Muscle of back (tissue), 11 donors: ENCODE results near the gene CTBP1. TPM values are rescaled to one million over a fixed set of nuclear protein-coding genes. Genes with fewer than 3 reads are reported as not detected.

Source experiments
- DNase-seq, 3 donors: peaks; one replicate each; pipeline versions ENCODE4 v3.0.0 to v3.0.0-alpha.2; 2013
- polyA plus RNA-seq, 10 donors: library from polyadenylated mRNA; unstranded; fragments of 120-200 nt; gene quantifications; one replicate each; pipeline ENCODE4 v1.2.1, GENCODE V29; 2013; ENCODE audit not compliant: insufficient read length in 10 of 10

The CTBP1 gene
- polyA plus RNA-seq, 10 donors: 80.7 to 142 (median 95.1) TPM

- no peak for DNase-seq
Observed at GRCh38 chr4:1225272-1226143, 23.4 kb downstream of the CTBP1 start.

DNA sequence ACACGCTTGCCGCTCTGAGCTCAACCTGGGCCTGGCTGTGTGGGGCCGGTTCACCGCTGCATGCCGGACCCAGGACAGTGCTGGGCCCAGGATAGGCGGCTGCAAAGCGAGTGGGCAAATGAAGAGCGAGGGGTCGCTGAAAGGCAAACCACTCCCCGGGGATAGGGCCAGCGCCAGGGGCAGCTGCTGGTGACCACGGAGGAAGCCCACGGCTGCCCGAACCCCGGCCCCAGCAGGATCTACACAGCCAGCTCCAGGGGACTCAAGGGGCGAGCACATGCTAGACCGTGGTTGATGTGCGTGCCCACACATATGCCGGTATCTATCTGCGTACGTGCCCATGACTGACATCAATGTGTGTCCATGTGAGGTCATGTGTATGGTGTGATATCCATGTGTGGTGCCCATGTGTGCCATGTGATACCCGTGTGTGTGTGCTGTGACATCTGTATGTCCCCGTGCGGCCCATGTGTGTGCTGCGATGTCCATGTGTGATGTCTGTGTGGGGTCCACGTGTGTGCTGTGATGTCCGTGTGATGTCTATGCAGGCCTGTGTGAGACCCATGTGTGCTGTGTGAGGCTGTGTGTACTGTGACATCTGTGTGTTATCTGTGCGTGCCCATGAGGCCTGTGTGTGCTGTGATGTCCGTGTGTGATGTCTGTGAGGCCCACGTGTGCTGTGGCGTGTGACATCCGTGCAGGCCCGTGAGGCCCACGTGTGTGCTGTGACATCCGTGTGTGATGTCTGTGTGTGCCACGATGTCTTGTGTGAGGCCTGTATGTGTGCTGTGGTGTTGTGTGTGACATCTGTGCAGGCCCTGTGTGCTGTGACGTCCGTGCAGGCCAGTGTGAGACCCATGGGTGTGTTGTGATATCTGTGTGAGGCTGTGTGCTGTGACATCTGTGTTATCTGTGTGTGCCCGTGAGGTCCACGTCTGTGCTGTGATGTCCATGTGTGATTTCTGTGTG is 24.8 kb downstream of the CTBP1 start:
- DNase-seq: no peak

DNA sequence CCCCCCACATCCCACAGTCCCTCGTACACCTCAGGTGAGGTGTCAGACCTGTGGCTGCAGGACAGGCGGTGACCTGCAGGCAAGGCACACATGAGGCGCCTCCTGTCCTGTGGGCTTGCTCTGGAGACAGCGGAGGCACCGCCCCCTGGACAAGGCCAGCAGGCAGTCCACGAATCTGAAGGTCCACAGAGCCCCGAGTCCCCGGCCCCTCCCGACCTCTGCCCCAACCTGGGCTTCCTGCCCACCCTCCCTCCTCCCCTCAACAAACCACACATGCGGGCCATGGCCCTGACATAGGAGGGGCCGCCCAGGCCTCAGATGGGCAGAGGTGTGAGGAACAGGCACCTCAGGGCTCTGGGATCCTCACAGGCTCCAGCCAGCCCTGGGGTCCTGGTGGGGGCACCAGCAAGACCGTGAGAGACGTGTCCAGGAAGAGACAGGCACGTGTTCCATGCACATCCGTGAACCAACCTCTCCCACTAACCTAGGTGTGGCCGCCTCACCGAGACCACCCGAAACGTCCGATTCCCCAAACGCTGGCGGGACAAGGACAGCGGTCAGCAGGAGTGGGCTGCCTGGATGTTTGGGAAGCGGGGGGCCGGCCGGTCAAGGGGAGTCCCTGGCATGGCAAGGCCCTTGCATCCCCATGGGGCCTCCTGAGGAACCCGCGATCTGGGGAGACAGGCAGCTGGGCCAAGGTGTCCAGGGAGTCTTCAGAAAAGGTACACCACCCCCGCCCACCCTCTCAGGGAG is 25.8 kb downstream of the CTBP1 start:
- DNase-seq: no peak

DNA sequence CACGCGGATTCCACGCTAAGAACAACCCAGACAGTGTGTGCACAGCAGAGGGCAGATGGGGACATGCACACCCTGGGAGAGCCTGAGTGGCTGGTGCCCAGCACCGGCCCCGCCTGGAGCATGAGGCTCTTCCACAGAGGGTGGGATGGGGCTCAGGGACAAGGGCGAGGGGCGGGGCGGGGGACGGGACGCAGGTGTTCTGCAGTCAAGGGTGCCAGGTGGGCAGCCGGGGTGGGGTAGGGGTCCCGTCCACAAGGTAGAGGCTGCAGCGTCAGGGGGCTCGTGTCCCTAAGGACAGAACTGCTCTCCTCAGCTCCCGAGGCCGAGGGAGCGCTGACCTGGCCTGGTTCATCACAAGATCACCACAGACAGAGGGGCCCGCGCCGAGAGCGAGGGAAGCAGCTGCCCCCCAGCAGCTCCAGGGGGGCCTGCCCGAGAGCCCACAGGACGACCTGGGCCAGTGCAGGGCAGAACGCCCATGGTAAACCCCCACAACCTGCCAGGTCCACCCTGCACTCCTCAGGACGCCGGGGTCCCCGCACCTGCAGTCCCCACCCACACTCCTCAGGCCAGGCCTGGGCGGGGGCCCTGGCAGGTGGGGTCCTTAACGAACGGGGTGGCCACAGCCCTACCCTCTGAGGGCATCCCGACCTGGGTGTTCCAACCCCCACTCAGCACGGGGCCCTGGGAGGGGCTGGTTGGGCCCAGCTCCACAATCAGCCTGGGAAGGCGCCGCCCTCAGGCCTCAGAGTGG is 26.7 kb downstream of the CTBP1 start:
- no peak for DNase-seq

- no peak for DNase-seq
Observed at GRCh38 chr4:1221155-1221870, 27.6 kb downstream of the CTBP1 start.

DNA sequence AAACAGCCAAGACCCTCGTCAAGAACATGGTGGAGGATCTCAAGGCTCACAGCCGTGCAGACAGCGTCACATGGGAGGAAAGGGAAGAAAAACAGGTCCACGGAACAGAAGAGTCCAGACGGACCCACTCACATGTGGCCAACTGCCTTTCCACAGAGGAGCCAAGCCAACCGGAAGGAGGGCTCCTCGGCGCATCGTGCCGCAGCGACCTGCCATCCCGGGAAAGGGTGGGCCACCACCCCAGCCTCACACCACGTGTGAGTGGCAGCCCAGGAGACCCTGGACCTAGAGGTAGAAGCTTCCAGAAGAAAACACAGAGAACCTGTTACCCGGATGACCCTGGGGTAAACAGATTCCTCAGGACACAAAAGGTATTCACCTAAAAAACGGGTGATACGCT is 28.4 kb downstream of the CTBP1 start:
- no peak for DNase-seq

GRCh38 chr4:1219566-1219950 is 29.4 kb downstream of the CTBP1 start:
- DNase-seq: no peak

DNA sequence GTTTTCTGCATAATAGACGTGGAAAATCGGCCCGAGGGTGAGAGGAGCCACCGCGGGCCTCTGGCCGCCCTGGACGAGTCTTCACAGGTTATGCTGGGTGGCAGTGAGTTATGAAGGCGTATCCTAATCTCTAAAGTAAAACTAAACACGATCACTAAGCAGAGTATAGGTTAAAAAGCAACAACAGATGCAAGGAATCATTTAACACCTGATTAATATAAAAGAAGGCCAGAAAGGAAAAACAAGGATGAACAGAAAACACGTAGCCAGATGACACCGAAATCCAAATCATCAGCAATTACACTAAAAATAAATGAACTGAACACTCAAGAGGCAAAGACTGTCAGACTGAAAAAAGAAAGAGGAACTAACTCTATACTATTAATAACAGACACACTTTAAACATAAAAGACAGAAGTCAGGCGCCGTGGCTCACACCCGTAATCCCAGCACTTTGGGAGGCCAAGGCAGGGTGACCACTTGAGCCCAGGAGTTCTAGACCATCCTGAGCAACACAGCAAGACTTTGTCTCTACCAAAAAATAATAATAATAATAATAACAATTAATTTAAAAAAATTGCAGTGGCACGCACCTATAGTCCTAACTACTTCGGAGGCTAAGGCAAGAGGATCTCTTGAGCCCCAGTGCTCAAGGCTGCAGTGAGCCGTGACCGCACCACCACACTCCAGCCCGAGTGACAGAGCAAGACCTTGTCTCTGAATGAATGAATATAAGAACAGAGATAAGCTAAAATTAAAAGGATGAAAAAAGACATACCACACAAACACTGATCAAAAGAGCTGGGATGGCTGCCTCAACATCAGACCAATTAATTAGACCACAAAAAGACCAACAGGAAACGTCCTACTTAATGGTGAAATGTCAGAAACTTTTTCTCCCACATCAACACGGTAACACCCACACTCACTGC is 30.0 kb downstream of the CTBP1 start:
- no peak for DNase-seq

DNA sequence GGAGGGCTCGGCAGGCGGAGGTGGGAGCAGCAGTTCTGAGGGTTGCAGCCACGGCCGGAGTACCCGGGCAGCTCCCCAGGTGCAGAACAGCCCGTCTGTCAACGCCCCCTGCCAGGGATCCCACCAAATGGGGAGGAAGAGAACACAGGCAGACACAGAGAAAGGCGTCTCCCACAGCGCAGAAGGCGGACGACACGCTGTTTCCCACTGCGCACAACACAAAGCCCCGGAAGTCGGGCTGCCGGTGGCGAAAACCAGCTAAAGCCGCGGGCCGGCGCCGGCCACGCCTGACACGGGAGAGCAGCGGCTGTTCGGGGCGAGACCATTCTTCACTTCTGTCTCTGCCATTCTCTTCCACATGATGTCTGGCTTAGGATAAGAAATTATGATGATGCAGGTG is 31.6 kb downstream of the CTBP1 start:
- no peak for DNase-seq

DNA sequence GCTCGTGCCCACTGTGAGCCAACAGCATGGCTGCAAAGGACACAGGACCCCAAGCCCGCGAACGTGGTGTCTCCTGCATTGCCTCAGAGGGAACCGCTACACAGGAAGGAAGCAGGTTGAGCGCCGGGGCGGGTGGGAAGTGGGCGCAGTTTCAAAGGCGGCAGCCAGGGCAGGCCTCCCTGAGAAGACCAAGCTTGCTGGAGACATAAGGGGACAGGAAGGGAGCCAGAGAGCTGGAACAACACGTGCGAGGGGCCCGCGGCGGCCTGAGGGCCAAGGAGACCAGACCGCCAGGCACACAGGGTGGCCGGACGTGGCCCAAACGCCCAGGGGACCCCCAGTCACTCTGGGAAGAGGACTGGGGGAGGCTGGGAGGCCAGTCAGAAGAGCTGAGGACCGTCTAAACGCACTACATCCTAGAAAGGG is 32.0 kb downstream of the CTBP1 start:
- no peak for DNase-seq

- DNase-seq: no peak
Observed at GRCh38 chr4:1216076-1216614, 32.8 kb downstream of the CTBP1 start.

GRCh38 chr4:1215141-1216075 is 33.5 kb downstream of the CTBP1 start:
- DNase-seq: peak in 1 of 3 donors; percentile 66

DNA sequence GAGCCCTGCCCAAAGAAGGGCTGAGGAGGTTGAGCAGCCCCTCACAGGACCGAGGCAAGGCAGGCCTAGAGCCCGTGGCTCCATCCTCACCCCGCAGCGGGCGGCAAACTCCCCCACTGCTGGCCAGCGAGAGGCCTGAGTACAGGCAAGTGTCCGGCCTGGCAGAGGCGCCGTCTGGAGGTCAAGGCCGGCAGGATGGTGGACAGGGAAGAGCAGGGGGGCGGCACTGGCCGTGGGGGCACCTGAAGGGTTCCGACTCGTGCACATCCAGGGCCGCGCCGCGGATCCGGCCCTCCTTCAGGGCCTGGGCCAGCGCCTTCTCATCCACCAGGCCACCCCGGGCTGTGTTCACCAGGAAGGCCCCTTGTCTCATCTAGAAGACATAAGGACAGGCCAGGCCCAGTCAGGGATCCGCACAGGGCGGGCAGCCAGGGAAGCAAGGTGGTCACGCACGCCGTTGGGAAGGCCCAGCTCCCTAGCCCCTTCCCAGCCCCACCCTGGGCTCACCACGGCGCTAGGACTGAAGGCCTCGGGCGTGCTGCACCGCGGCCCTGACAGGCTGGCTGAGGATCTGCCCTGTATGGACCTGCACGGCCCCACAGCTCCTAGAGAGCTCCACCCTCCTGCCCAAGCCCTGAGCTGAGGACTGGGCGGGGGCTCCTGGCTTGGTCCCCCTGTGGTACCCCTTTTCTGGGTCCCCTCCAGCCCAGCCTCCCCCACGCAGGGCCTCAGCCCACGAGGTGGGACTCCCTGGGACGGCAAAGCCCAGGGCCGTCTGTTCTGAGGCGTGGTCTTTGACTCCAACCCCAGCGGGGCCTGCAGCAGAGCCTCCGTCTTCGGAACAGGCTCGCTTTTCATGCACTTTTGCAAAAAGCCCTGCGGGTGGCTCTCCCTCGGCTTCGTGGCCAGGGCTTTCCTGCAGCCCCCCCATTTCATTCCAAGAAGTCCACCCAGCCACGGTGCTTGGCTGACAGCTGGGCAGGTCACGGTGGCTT is 34.5 kb downstream of the CTBP1 start:
- peak in 1 of 3 donors; percentile 56 for DNase-seq

DNA sequence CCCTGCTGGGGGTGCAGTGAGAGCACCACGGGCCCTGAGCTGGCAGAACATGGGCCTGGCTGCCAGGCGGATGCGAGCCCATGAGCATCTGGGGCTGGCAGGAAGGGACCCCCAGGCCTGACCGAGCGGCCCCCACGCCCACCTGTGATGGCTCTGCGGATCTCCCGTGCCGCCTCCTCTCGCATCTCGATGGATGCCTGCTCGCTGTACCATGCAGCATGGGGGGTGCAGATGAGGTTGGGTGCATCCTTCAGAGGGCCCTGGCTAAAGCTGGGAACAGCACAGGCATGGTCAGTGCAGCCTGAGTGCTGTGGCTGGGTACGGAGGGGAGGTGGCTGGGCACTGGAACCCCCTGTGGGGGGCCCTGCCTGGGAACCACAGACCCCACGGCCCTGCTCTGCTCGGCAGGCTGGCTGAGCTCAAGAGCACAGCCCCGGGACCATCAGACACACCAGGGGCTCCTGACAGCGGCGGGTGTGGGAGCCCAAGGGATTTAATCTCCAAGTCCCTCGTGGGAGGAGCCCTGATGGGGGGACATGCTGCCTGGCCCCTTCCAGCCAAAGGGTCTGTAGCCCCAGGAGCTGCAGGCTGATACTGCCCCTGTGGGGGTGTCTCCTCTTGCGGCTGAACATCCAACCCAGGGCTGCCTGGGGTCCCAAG is 35.5 kb downstream of the CTBP1 start:
- DNase-seq: no peak

DNA sequence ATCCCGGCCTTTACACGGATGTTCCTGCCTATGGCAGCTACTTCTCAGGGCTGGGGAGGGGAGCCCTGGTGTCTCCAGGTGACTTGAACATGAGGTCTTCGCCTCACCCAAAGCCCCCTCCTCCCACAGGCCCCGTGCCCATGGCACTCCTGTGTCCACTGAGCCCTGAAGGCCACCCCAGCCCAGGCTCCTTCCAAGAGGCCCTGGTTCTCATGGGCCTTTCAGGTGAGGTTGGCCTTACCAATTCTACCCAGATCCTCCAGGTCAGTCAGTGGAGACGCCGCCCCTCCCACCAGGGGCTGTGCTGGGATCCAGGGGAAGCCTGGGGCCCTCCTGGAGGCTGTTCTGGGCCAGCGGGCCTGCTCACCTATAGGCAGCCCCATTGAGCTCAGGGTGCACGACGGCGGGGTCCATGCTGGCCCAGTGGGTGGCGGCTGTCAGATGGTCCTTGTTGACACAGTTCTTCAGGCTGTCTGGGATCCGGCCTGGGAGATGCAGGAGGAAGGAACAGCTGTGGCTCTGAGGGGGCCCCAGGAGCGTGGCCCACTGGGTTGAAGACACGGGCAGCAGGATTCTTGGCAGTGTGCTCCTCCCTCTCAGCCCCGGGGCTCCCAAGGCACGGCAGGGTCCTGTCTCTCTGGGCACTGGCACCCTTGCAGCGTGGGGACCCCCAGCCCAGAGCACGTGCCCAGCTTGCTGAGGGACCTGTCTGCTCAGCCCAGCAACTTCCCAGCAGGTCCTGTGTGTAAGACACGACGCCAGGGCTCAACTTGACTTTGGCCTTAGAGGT is 36.2 kb downstream of the CTBP1 start:
- DNase-seq: no peak
